MG63 (cell line): Measurements from ENCODE around the gene HBG1. TPM values are rescaled to one million over a fixed set of nuclear protein-coding genes. Genes with fewer than 3 reads are reported as not detected.

Experiments used
- DNase-seq: peaks from one replicate; pipeline ENCODE4 v3.0.0-alpha.2; 2020
- H3K27me3 ChIP-seq: fragments of 250-450 bp; sonication (Bioruptor Pico); 2 replicates; pipeline ENCODE4 v1.5.1; 2020; ENCODE audit warnings: mild to moderate bottlenecking, moderate library complexity
- H3K36me3 ChIP-seq: fragments of 250-450 bp; sonication (Bioruptor Pico); 2 replicates; pipeline ENCODE4 v1.5.1; 2020; ENCODE audit warnings: mild to moderate bottlenecking, moderate library complexity
- H3K4me3 ChIP-seq: fragments of 250-450 bp; sonication (Bioruptor Pico); 2 replicates; pipeline ENCODE4 v1.5.1; 2020; ENCODE audit warnings: mild to moderate bottlenecking, moderate library complexity
- H3K9me3 ChIP-seq: fragments of 250-450 bp; sonication (Bioruptor Pico); 2 replicates; pipeline ENCODE4 v1.5.1; 2020; ENCODE audit warnings: mild to moderate bottlenecking, moderate library complexity
- total RNA-seq: library from RNA; depleted of rRNA; stranded (reverse); fragments of >200 nt; shearing (Covaris generic); gene quantifications from 2 replicates; pipeline ENCODE4 v1.2.3, GENCODE V29; 2014; ENCODE audit warnings: low replicate concordance; rRNA removed

HBG1 gene
- total RNA-seq, 1 experiment from 2014 or later, result not detected

- H3K4me3 ChIP-seq, result no peak overlapping the region
- no peaks in the 10 kb centered on the region for H3K9me3 ChIP-seq
- H3K36me3 ChIP-seq, result no peaks in the 10 kb centered on the region
- no peak for DNase-seq
- H3K27me3 ChIP-seq, result no peaks in the 10 kb centered on the region
Observed at GRCh38 chr11:5223146-5223545, 26.5 kb downstream of the HBG1 start.

GRCh38 chr11:5210376-5210885, 39.2 kb downstream of the HBG1 start:
- no peaks in the 10 kb centered on the region for H3K9me3 ChIP-seq
- no peak overlapping the region for H3K4me3 ChIP-seq
- H3K36me3 ChIP-seq, result no peaks in the 10 kb centered on the region
- no peaks in the 10 kb centered on the region for H3K27me3 ChIP-seq
- DNase-seq, result no peak

- no peak overlapping the region for H3K4me3 ChIP-seq
- H3K27me3 ChIP-seq, result no peaks in the 10 kb centered on the region
- DNase-seq, result peak; percentile 23
- H3K36me3 ChIP-seq, result no peaks in the 10 kb centered on the region
- H3K9me3 ChIP-seq, result no peaks in the 10 kb centered on the region
Observed at GRCh38 chr11:5204787-5205186, 44.9 kb downstream of the HBG1 start.

GRCh38 chr11:5203366-5203765, 46.3 kb downstream of the HBG1 start:
- H3K9me3 ChIP-seq, result no peaks in the 10 kb centered on the region
- H3K4me3 ChIP-seq, result no peak overlapping the region
- H3K36me3 ChIP-seq, result no peaks in the 10 kb centered on the region
- DNase-seq, result no peak
- no peaks in the 10 kb centered on the region for H3K27me3 ChIP-seq

GRCh38 chr11:5200582-5200981, 49.1 kb downstream of the HBG1 start, which contains the start of gene OR51V1:
Gene OR51V1, minus strand, starts transcription at chr11:5200682. Its CDS starts 0 bp downstream, at chr11:5200682.
- DNase-seq, result no peak
- H3K36me3 ChIP-seq, result no peaks in the 10 kb centered on the region
- no peaks in the 10 kb centered on the region for H3K27me3 ChIP-seq
- H3K9me3 ChIP-seq, result no peaks in the 10 kb centered on the region
- H3K4me3 ChIP-seq, result no peak within 1 kb of the TSS

- no peak for DNase-seq
- Histone ChIP-seq H3K4me3 (no peak overlapping the region), H3K9me3 (no peaks in the 10 kb centered on the region; the same call in 1 of the 2 replicates), H3K36me3 (no peaks in the 10 kb centered on the region), H3K27me3 (no peaks in the 10 kb centered on the region)
Observed at GRCh38 chr11:5198285-5198684, 51.4 kb downstream of the HBG1 start.

Other genes with a start within 250 kb of the HBG1 start
- not detected in 2 replicates for gene OR52J3, start 203.3 kb downstream of the HBG1 start, total RNA-seq
- gene OR52E2, start 190.2 kb downstream of the HBG1 start, total RNA-seq, result not detected in 2 replicates
- gene OR52E1, start 180.3 kb downstream of the HBG1 start, total RNA-seq, result not detected in 2 replicates
- not detected in 2 replicates for gene OR52A5, start 111.5 kb downstream of the HBG1 start, total RNA-seq
- not detected in 2 replicates for gene OR52A1, start 95.1 kb downstream of the HBG1 start, total RNA-seq
- gene OR51V1, start 49.2 kb downstream of the HBG1 start, total RNA-seq, result not detected in 2 replicates
- gene HBB, start 22.8 kb downstream of the HBG1 start, total RNA-seq, result not detected in 2 replicates
- gene HBD, start 15.4 kb downstream of the HBG1 start, total RNA-seq, result not detected in 2 replicates
- gene HBG2, start 4.9 kb upstream of the HBG1 start, total RNA-seq, result not detected in 2 replicates
- gene HBE1, start 20.1 kb upstream of the HBG1 start, total RNA-seq, result not detected in 2 replicates
- not detected in 2 replicates for gene OR51B4, start 52.1 kb upstream of the HBG1 start, total RNA-seq
- not detected in 2 replicates for gene OR51B2, start 74.4 kb upstream of the HBG1 start, total RNA-seq
- 0.64 and 0.89 TPM in 2 replicates for gene OR51B5, start 93.7 kb upstream of the HBG1 start, total RNA-seq
- not detected in 2 replicates for gene OR51B6, start 101.7 kb upstream of the HBG1 start, total RNA-seq
- gene OR51M1, start 134.0 kb upstream of the HBG1 start, total RNA-seq, result not detected in 2 replicates
- gene OR51Q1, start 172.3 kb upstream of the HBG1 start, total RNA-seq, result not detected in 2 replicates
- not detected in 2 replicates for gene OR51I1, start 191.7 kb upstream of the HBG1 start, total RNA-seq
- not detected in 2 replicates for gene OR51I2, start 199.5 kb upstream of the HBG1 start, total RNA-seq
- not detected in 2 replicates for gene OR52D1, start 238.8 kb upstream of the HBG1 start, total RNA-seq